DOHH2 (cell line): Measurements from ENCODE around the gene HSD17B12.

Source experiments
- CTCF ChIP-seq: fragments of 200-600 bp; sonication (generic); IDR thresholded peaks from one replicate; pipeline ENCODE4 v1.5.1; 2014; ENCODE audit warnings: antibody characterized with exemption, mild to moderate bottlenecking, low read depth, low read length; ENCODE audit not compliant: poor library complexity, severe bottlenecking
- EZH2phosphoT487 ChIP-seq: fragments of 200-600 bp; sonication (generic); IDR thresholded peaks from 2 replicates; pipeline ENCODE4 v1.6.1; 2017; ENCODE audit warnings: borderline replicate concordance, mild to moderate bottlenecking, antibody characterized with exemption, low read length, moderate library complexity, mixed read lengths

GRCh38 chr11:43779306-43779705 is 98.8 kb downstream of the HSD17B12 start:
- TF ChIP-seq CTCF (no peak), EZH2phosphoT487 (no peak)
